IMR-90 (cell line): ENCODE results near the gene SPAG4. TPM values are rescaled to one million over a fixed set of nuclear protein-coding genes. Genes with fewer than 3 reads are reported as not detected.

ENCODE experiments used
- ATAC-seq: fragments of 200-7000 bp; cut with Tn5 transposase; 2 replicates; pipeline ENCODE4 v1.9.1; 2020; ENCODE audit warnings: low read depth, mild to moderate bottlenecking, moderate library complexity
- BruUV-seq: library from RNA; stranded (reverse); fragments of 400-500 nt; replicated peaks from 2 replicates; lab custom pipeline; 2021; lab: Mats Ljungman, UMichigan
- CTCF ChIA-PET: fragments of 300-600 bp; formaldehyde crosslinking; extraction: SDS; loops from one replicate; lab custom pipeline; 2021; ENCODE audit warnings: antibody characterized with exemption; lab: Yijun Ruan, JAX
- POLR2A ChIA-PET: fragments of 300-600 bp; sonication (Branson Sonifier 250); formaldehyde crosslinking; loops from one replicate; lab custom pipeline; 2022; ENCODE audit warnings: antibody characterized with exemption; ENCODE audit not compliant: unreplicated experiment; lab: Charles Lee
- DNase-seq: peaks from one replicate; pipeline ENCODE4 v3.0.0; 2013
- H2AFZ ChIP-seq: replicated peaks from 2 replicates; pipeline ENCODE3; 2013; ENCODE audit warnings: low read length, mild to moderate bottlenecking; ENCODE audit not compliant: poor library complexity
- H2AK5ac ChIP-seq: 2 replicates; pipeline ENCODE4 v1.6.1; 2013; ENCODE audit warnings: low read depth, low read length, inconsistent platforms
- H2AK9ac ChIP-seq: replicated peaks from 2 replicates; pipeline ENCODE3; 2013; ENCODE audit warnings: mild to moderate bottlenecking, low read depth, low read length, moderate library complexity; ENCODE audit not compliant: poor library complexity
- H2BK120ac ChIP-seq: 2 replicates; pipeline ENCODE4 v1.6.1; 2013; ENCODE audit warnings: low read depth, low read length, inconsistent platforms
- H2BK15ac ChIP-seq: 3 replicates; pipeline ENCODE4 v1.6.1; 2013; ENCODE audit warnings: low read depth, low read length, inconsistent platforms
- H2BK20ac ChIP-seq: 2 replicates; pipeline ENCODE4 v1.6.1; 2013; ENCODE audit warnings: low read depth, mild to moderate bottlenecking, inconsistent platforms, low read length, moderate library complexity
- H2BK5ac ChIP-seq: 2 replicates; pipeline ENCODE4 v1.6.1; 2013; ENCODE audit warnings: mild to moderate bottlenecking, low read depth, low read length, inconsistent platforms; ENCODE audit not compliant: poor library complexity, severe bottlenecking
- H3K14ac ChIP-seq: replicated peaks from 2 replicates; pipeline ENCODE4 v1.6.1; 2013; ENCODE audit warnings: low read depth, low read length, inconsistent platforms
- H3K18ac ChIP-seq: 2 replicates; pipeline ENCODE4 v1.6.1; 2013; ENCODE audit warnings: low read depth, low read length, control low read depth
- H3K23ac ChIP-seq: 2 replicates; pipeline ENCODE4 v1.6.1; 2013; ENCODE audit warnings: low read depth, low read length, inconsistent platforms
- H3K27ac ChIP-seq: 2 replicates; pipeline ENCODE4 v1.5.1; 2013; ENCODE audit warnings: mild to moderate bottlenecking, control low read depth, low read length; ENCODE audit not compliant: insufficient read depth
- H3K27me3 ChIP-seq: 2 replicates; pipeline ENCODE4 v1.6.1; 2013; ENCODE audit warnings: low read length; ENCODE audit not compliant: control insufficient read depth, insufficient read depth
- H3K36me3 ChIP-seq: 2 replicates; pipeline ENCODE4 v1.6.1; 2013; ENCODE audit warnings: low read length, mixed read lengths; ENCODE audit not compliant: control insufficient read depth, insufficient read depth
- H3K4ac ChIP-seq: 2 replicates; pipeline ENCODE4 v1.6.1; 2013; ENCODE audit warnings: low read depth, low read length, inconsistent platforms
- H3K4me1 ChIP-seq: 2 replicates; pipeline ENCODE4 v1.6.1; 2013; ENCODE audit warnings: low read length, mixed read lengths; ENCODE audit not compliant: control insufficient read depth, insufficient read depth
- H3K4me2 ChIP-seq: 2 replicates; pipeline ENCODE4 v1.6.1; 2013; ENCODE audit warnings: low read depth, mild to moderate bottlenecking, control low read depth, low read length, moderate library complexity
- H3K4me3 ChIP-seq: 2 replicates; pipeline ENCODE4 v1.5.1; 2013; ENCODE audit warnings: low read depth, mild to moderate bottlenecking, control low read depth, low read length, moderate library complexity; ENCODE audit not compliant: insufficient read depth
- H3K56ac ChIP-seq: 2 replicates; pipeline ENCODE4 v1.6.1; 2013; ENCODE audit warnings: low read length, inconsistent platforms; ENCODE audit not compliant: insufficient read depth; ENCODE audit errors: extremely low read depth
- H3K79me1 ChIP-seq, 2 experiments: 2 replicates each; pipeline ENCODE4 v1.6.1; 2013; ENCODE audit warnings: low read length in 2 of 2, inconsistent platforms in 1 of 2, low read depth in 1 of 2
- H3K9ac ChIP-seq: 2 replicates; pipeline ENCODE4 v1.6.1; 2013; ENCODE audit warnings: low read depth, low read length, control low read depth
- H3K9me1 ChIP-seq: 2 replicates; pipeline ENCODE4 v1.6.1; 2013; ENCODE audit warnings: low read length, inconsistent platforms; ENCODE audit not compliant: insufficient read depth
- H3K9me3 ChIP-seq: 2 replicates; pipeline ENCODE4 v1.6.1; 2013; ENCODE audit warnings: low read length; ENCODE audit not compliant: control insufficient read depth, insufficient read depth
- H4K20me1 ChIP-seq: 2 replicates; pipeline ENCODE4 v1.6.1; 2013; ENCODE audit warnings: low read length, inconsistent platforms; ENCODE audit not compliant: insufficient read depth
- H4K5ac ChIP-seq: 2 replicates; pipeline ENCODE4 v1.6.1; 2013; ENCODE audit warnings: mild to moderate bottlenecking, low read depth, low read length, control low read depth
- H4K8ac ChIP-seq, 2 experiments: 2 replicates each; pipeline ENCODE4 v1.6.1; 2013; ENCODE audit warnings: low read depth in 2 of 2, low read length in 2 of 2, control low read depth in 1 of 2, inconsistent platforms in 1 of 2
- H4K91ac ChIP-seq: 2 replicates; pipeline ENCODE4 v1.6.1; 2013; ENCODE audit warnings: low read depth, low read length, inconsistent platforms; ENCODE audit not compliant: insufficient read depth
- CHD1 ChIP-seq: IDR thresholded peaks from 2 replicates; pipeline ENCODE4 v1.6.1; 2012; ENCODE audit warnings: low read depth, low read length, improper control_type of control experiment
- ELK1 ChIP-seq: fragments of 150-350 bp; IDR thresholded peaks from 2 replicates; pipeline ENCODE4 v1.6.1; 2016; ENCODE audit warnings: low read depth, mild to moderate bottlenecking, low read length, moderate library complexity, borderline replicate concordance
- FOS ChIP-seq: fragments of 150-350 bp; IDR thresholded peaks from 2 replicates; pipeline ENCODE4 v1.6.1; 2016; ENCODE audit warnings: low read depth, low read length
- MAFK ChIP-seq: IDR thresholded peaks from 2 replicates; pipeline ENCODE4 v1.6.1; 2012; ENCODE audit warnings: low read depth, low read length, improper control_type of control experiment
- MAZ ChIP-seq: IDR thresholded peaks from 2 replicates; pipeline ENCODE4 v1.6.1; 2012; ENCODE audit warnings: low read depth, mild to moderate bottlenecking, low read length, improper control_type of control experiment, moderate library complexity, borderline replicate concordance
- NFE2L2 ChIP-seq: fragments of 150-350 bp; IDR thresholded peaks from 2 replicates; pipeline ENCODE4 v1.6.1; 2016; ENCODE audit warnings: low read depth, mild to moderate bottlenecking, low read length
- POLR2A ChIP-seq: IDR thresholded peaks from 2 replicates; pipeline ENCODE4 v1.6.1; 2012; ENCODE audit warnings: mild to moderate bottlenecking, low read depth, low read length
- RCOR1 ChIP-seq: IDR thresholded peaks from 2 replicates; pipeline ENCODE4 v1.6.1; 2012; ENCODE audit warnings: mild to moderate bottlenecking, low read length, improper control_type of control experiment; ENCODE audit not compliant: insufficient replicate concordance
- USF2 ChIP-seq: fragments of 150-350 bp; IDR thresholded peaks from 2 replicates; pipeline ENCODE4 v1.6.1; 2017; ENCODE audit warnings: mild to moderate bottlenecking, antibody characterized with exemption, low read length, low read depth
- WGBS, 2 experiments: methylation state at CpG; one replicate each; pipeline versions ENCODE4 v1.1.5 to v1.1.7; 2013; ENCODE audit warnings: missing lambda C conversion rate in 2 of 2; ENCODE audit not compliant: insufficient read length in 1 of 2; ENCODE audit errors: extremely low coverage in 2 of 2; 5-methylcytosine and 5-hydroxymethylcytosine counted together
- dilution Hi-C: fragments of 300-500 bp; cut with HindIII; formaldehyde crosslinking; loops from one replicate; pipeline ENCODE4 v1.14.3; 2018; ENCODE audit warnings: low sequenced_read_pairs; ENCODE audit not compliant: unreplicated experiment
- in situ Hi-C: fragments of 300-500 bp; cut with MboI; formaldehyde crosslinking; loops from 3 replicates; pipeline ENCODE4 v1.14.3; 2019; ENCODE audit warnings: low sequenced_read_pairs, inconsistent platforms, mixed read lengths
- intact Hi-C: fragments of 100-400 bp; cut with micrococcal nuclease; formaldehyde crosslinking; loops from 2 replicates; pipeline ENCODE4 v1.10.0; 2022
- polyA plus RNA-seq, 3 experiments: library from polyadenylated mRNA; depleted of rRNA; stranded (reverse); fragments of >200 nt; gene quantifications; 2 replicates each; pipeline ENCODE4 v1.2.3, GENCODE V29; 2012; ENCODE audit warnings: low replicate concordance in 1 of 3
- total RNA-seq: library from RNA; depleted of rRNA; stranded (reverse); fragments of >200 nt; gene quantifications from 2 replicates; pipeline ENCODE4 v1.2.3, GENCODE V29; 2012

The SPAG4 gene
- total and polyA plus RNA-seq, 2 of the 4 experiments (the other 2 are of a cell fraction): 1.8 to 5.5 TPM

- CTCF ChIA-PET: no interaction called here
- intact Hi-C loops (loop anchor here (10.0 kb wide), 1 partner anchor 104 kb away; no protein-coding TSS in a partner anchor), in situ Hi-C loops (no loop called here), dilution Hi-C loops (no loop called here)
- no CpG with 5 or more reads among the region's 5 CpGs for WGBS, 2 experiments
- no peak overlapping the region for H3K18ac ChIP-seq
- peaks cover 37% of the 10 kb centered on the region for H3K36me3 ChIP-seq
- no peak overlapping the region for H3K4me2 ChIP-seq
- H3K23ac ChIP-seq: no peak overlapping the region
- no peak overlapping the region for H4K5ac ChIP-seq
- no peak overlapping the region for H2AFZ ChIP-seq
- no peak overlapping the region for H3K14ac ChIP-seq
- no peak overlapping the region for H2BK20ac ChIP-seq
- H3K79me1 ChIP-seq: no peaks in the 10 kb centered on the region; a peak in 3 of 4 replicates
- no peak overlapping the region for H3K4ac ChIP-seq
- no peak overlapping the region for H3K9ac ChIP-seq
- no peak overlapping the region for H4K91ac ChIP-seq
- no peak overlapping the region for H2AK5ac ChIP-seq
- H4K8ac ChIP-seq: no peak overlapping the region
- TF ChIP-seq MAZ: no peak
- no peak for TF ChIP-seq POLR2A
- TF ChIP-seq ELK1: no peak
- TF ChIP-seq NFE2L2: no peak
- no peak for TF ChIP-seq RCOR1
- TF ChIP-seq CHD1: no peak
- no peak for TF ChIP-seq USF2
- no peak for TF ChIP-seq MAFK
- TF ChIP-seq FOS: no peak
- H4K20me1 ChIP-seq: peaks cover 2% of the 10 kb centered on the region
- DNase-seq: no peak
- H3K56ac ChIP-seq: no peak overlapping the region
- H3K9me3 ChIP-seq: no peaks in the 10 kb centered on the region
- H3K27ac ChIP-seq: no peak overlapping the region
- no peak overlapping the region for H2BK120ac ChIP-seq
- no peaks in the 10 kb centered on the region for H3K4me1 ChIP-seq
- H2BK5ac ChIP-seq: no peak overlapping the region
- POLR2A ChIA-PET: no interaction called here
- H3K4me3 ChIP-seq: no peak overlapping the region
- no peak for ATAC-seq
- H3K9me1 ChIP-seq: peaks cover 8% of the 10 kb centered on the region; the same call in 1 of the 2 replicates
- H2AK9ac ChIP-seq: no peak overlapping the region
- no peaks in the 10 kb centered on the region for H3K27me3 ChIP-seq
- no TSS peak for BruUV-seq
- H2BK15ac ChIP-seq: no peak overlapping the region
Measured at GRCh38 chr20:35669221-35669620, 53.6 kb downstream of the SPAG4 start.
